Small intestine (tissue), 4 donors: Measurements from ENCODE around the gene ZNF821. TPM values are rescaled to one million over a fixed set of nuclear protein-coding genes. Genes with fewer than 3 reads are reported as not detected.

Experiments
- polyA plus RNA-seq, 4 donors: library from polyadenylated mRNA; stranded (reverse) in 3 of 4; unstranded in 1 of 4; fragments of 200-250 nt in 3 of 4; fragments of 120-200 nt in 1 of 4; gene quantifications; one replicate each; pipeline versions ENCODE4 v1.2.1 to v1.2.3, GENCODE V29; 2013
- donor health status: healthy with polysubstance abuse.
- donor health status: Bipolar disorder and iron deficiency.
- donor health status: healthy.

The ZNF821 gene
- polyA plus RNA-seq, 4 donors: 7.2 to 15.7 (median 11.2) TPM

Other genes starting within 250 kb of the ZNF821 start
- 10 to 100 TPM in 3 of 4 donors, 1 to 10 TPM in 1; 3.6 to 31.7 (median 16.1) TPM for gene PHLPP2, start 159.5 kb downstream of the ZNF821 start, polyA plus RNA-seq
- gene AP1G1, start 75.3 kb downstream of the ZNF821 start, polyA plus RNA-seq: 10 to 100 TPM; 17.6 to 66.8 (median 22.2) TPM
- gene ATXN1L, start 38.2 kb downstream of the ZNF821 start, polyA plus RNA-seq: 10 to 100 TPM in 2 of 4 donors, 1 to 10 TPM in 2; 4.3 to 21.3 (median 7.7) TPM
- 100 to 1,000 TPM; 112 to 257 (median 155) TPM for gene IST1, start 11.3 kb upstream of the ZNF821 start, polyA plus RNA-seq
- under 1 TPM in 3 of 4 donors, not detected in 1; 0.01 to 0.30 (median 0.27) TPM for gene PKD1L3, start 116.2 kb upstream of the ZNF821 start, polyA plus RNA-seq
- gene DHODH, start 124.6 kb upstream of the ZNF821 start, polyA plus RNA-seq: 1 to 10 TPM; 1.1 to 8.3 (median 5.1) TPM
- gene HP, start 170.3 kb upstream of the ZNF821 start, polyA plus RNA-seq: 10 to 100 TPM in 1 of 4 donors, 1 to 10 TPM in 2, under 1 TPM in 1; 0.32 to 15.2 (median 3.0) TPM
- 1 to 10 TPM in 2 of 4 donors, under 1 TPM in 1, not detected in 1; 0.56 to 1.9 (median 1.1) TPM for gene HPR, start 179.0 kb upstream of the ZNF821 start, polyA plus RNA-seq
- 10 to 100 TPM; 11.3 to 22.1 (median 12.1) TPM for gene TXNL4B, start 209.4 kb upstream of the ZNF821 start, polyA plus RNA-seq
- gene DHX38, start 209.7 kb upstream of the ZNF821 start, polyA plus RNA-seq: 10 to 100 TPM; 40.6 to 63.7 (median 55.9) TPM